Fibroblast of pulmonary artery (primary cell): ENCODE data around the gene MAP4K1.

ENCODE experiments used
- DNase-seq: peaks from one replicate; pipeline ENCODE4 v3.0.0-alpha.2; 2010; ENCODE audit warnings: low read depth
- H3K4me3 ChIP-seq: replicated peaks from 2 replicates; pipeline ENCODE4 v1.5.1; 2011; ENCODE audit warnings: low read depth, mild to moderate bottlenecking, control low read depth, low read length, moderate library complexity
- CTCF ChIP-seq: IDR thresholded peaks from 2 replicates; pipeline ENCODE4 v1.5.1; 2011; ENCODE audit warnings: mild to moderate bottlenecking, control low read depth, low read length, inconsistent platforms; ENCODE audit errors: missing control alignments

Gene MAP4K1

DNA sequence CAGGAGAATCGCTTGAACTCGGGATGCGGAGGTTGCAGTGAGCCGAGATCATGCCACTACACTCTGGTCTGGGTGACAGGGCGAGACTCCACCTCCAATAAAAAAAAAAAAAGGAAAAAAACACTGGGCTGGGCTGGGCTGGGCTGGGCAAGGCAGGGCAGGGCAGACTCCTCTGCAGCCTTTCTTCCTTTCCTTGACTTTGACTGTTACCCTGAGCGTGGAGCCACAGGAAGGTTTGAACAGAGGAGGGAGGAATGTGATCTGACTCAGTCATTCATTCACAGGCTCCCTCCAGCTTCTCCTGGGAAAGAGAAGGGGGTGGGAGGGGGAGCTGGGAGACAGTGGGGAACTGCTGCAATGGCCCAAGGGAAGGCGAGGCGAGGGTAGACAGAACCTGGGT lies 27.0 kb upstream of the MAP4K1 start:
- TF ChIP-seq CTCF: no peak
- no peak for DNase-seq

DNA sequence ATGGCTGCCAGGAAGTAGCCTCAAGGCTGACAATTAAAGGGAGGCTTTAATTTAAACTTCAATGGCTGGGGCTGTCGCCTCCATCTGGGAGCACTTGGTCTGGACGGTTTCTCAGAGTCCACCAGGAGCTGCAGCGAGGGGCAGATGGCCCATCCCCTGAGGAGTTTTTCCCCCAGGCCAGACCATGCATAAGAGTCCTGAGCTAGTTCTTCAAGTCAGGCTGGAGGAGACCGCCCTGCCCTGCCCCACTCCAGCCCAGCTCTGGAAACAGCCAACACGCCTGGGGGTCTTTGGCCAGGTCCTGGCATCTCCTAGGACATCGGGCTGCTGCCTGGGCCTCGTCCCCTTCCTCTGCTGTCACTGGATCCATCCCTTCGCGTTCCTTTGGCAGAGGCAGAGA lies 24.4 kb upstream of the MAP4K1 start:
- H3K4me3 ChIP-seq: no peak overlapping the region
- DNase-seq: no peak
- TF ChIP-seq CTCF: no peak

More for the DNA sequence above, 27.0 kb upstream of the MAP4K1 start:
- H3K4me3 ChIP-seq: no peak overlapping the region

GRCh38 chr19:38640368-38640767 lies 22.6 kb upstream of the MAP4K1 start:
- DNase-seq: no peak
- TF ChIP-seq CTCF: no peak
- no peak overlapping the region for H3K4me3 ChIP-seq

- no peak overlapping the region for H3K4me3 ChIP-seq
- no peak for TF ChIP-seq CTCF
- no peak for DNase-seq
Observed at GRCh38 chr19:38639679-38640078, 21.9 kb upstream of the MAP4K1 start.

GRCh38 chr19:38638461-38638860 lies 20.7 kb upstream of the MAP4K1 start:
- TF ChIP-seq CTCF: no peak
- DNase-seq: no peak

DNA sequence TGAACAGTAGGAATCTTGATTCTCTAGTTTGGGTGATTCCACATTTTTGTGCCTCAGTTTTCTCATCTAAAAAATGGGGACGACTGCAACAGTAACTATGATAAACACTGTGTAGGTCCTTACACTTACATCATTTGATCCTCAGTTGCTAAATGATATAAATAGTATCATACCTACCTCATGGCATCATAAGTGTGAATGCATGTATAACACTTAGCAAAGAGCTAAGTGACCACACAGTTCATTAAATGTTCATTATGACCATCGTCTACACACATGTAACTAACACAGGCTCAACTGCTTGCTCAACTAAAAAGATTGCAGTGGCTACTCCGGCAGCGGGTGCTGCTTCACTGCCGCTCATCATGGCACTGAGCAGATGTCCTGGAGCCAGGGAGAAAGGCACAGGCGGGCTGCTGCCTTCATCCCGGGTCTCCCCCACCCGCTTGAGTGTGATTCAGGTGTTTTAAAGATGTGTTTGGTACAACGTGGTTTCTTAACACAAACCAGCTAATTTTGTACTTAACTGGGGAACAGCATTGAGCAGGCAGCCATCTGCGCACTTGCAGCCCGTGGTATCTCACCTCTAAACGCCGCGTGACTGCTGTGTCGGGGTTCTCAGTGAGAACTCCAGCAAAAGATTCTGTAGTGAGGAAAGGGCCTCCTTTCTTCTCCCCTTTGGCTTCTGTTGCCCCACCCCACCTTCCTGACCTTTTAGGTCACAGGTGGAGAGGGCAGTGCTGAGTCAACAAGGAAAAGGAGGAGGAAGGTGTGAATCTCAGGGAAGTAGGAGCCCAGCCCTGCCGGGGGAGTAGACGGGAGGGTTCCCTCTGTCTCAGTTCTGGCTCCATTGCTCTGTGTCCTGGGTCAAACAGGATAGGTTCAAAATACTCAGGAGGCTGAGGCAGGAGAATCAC lies 18.0 kb upstream of the MAP4K1 start:
- no peak overlapping the region for H3K4me3 ChIP-seq
- no peak for TF ChIP-seq CTCF
- no peak for DNase-seq

More at GRCh38 chr19:38638461-38638860, 20.7 kb upstream of the MAP4K1 start:
- H3K4me3 ChIP-seq: no peak overlapping the region
